NB4 (cell line): ENCODE data around the gene ARF3.

Experiments used
- CTCF ChIP-seq: IDR thresholded peaks from one replicate; pipeline ENCODE4 v1.5.1; 2012; ENCODE audit warnings: low read depth, low read length
- MAX ChIP-seq: IDR thresholded peaks from 2 replicates; pipeline ENCODE4 v1.6.1; 2011; ENCODE audit warnings: low read depth, low read length
- MYC ChIP-seq: IDR thresholded peaks from 2 replicates; pipeline ENCODE4 v1.6.1; 2011; ENCODE audit warnings: low read depth, low read length
- POLR2A ChIP-seq: IDR thresholded peaks from 2 replicates; pipeline ENCODE4 v1.6.1; 2011; ENCODE audit warnings: mild to moderate bottlenecking; ENCODE audit not compliant: insufficient read length; ENCODE audit errors: extremely low read depth

GRCh38 chr12:48968467-48968866, 11.2 kb upstream of the ARF3 start:
- TF ChIP-seq POLR2A (no peak), MAX (no peak), CTCF (no peak), MYC (no peak)
